Measurements from ENCODE around the gene PRDM16. TPM values are rescaled to one million over a fixed set of nuclear protein-coding genes. Genes with fewer than 3 reads are reported as not detected.

The PRDM16 gene
- total RNA-seq, 2 experiments from 2014 or later = not detected

GRCh38 chr1:3031401-3032221, 37.4 kb upstream of the PRDM16 start:
- Histone ChIP-seq H3K27ac (ENCODE audit: low read depth, low read length, poor library complexity, severe bottlenecking) (no peak overlapping the region), H3K36me3 (ENCODE audit: insufficient read depth, low read length) (no peaks in the 10 kb centered on the region), H3K4me3 (ENCODE audit: low read depth, low read length, poor library complexity, severe bottlenecking) (no peak overlapping the region), H2AFZ (ENCODE audit: low read length) (no peak overlapping the region), H4K20me1 (ENCODE audit: insufficient read depth, low read length) (no peaks in the 10 kb centered on the region; the same call in 1 of the 2 replicates), H3K9me2 (ENCODE audit: insufficient read depth, low read length) (no peaks in the 10 kb centered on the region), H3K79me2 (ENCODE audit: insufficient read depth, low read depth, low read length) (no peaks in the 10 kb centered on the region), H3K4me1 (ENCODE audit: insufficient read depth, low read length, poor library complexity, severe bottlenecking) (no peaks in the 10 kb centered on the region), H3K4me2 (ENCODE audit: low read length) (no peak overlapping the region), H3K9me3 (ENCODE audit: low read length) (no peaks in the 10 kb centered on the region)
- TF ChIP-seq EZH2phosphoT487 (IDR thresholded peaks at IDR 0.05; ENCODE audit: borderline replicate concordance, low read depth, low read length) = no peak
- TF ChIP-seq, protein P1, sequence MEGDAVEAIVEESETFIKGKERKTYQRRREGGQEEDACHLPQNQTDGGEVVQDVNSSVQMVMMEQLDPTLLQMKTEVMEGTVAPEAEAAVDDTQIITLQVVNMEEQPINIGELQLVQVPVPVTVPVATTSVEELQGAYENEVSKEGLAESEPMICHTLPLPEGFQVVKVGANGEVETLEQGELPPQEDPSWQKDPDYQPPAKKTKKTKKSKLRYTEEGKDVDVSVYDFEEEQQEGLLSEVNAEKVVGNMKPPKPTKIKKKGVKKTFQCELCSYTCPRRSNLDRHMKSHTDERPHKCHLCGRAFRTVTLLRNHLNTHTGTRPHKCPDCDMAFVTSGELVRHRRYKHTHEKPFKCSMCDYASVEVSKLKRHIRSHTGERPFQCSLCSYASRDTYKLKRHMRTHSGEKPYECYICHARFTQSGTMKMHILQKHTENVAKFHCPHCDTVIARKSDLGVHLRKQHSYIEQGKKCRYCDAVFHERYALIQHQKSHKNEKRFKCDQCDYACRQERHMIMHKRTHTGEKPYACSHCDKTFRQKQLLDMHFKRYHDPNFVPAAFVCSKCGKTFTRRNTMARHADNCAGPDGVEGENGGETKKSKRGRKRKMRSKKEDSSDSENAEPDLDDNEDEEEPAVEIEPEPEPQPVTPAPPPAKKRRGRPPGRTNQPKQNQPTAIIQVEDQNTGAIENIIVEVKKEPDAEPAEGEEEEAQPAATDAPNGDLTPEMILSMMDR (conservative IDR thresholded peaks at IDR 0.05; ENCODE audit: low read length) = no peak
- intact Hi-C loops (cut with micrococcal nuclease; ENCODE audit: unreplicated experiment) = no loop called here
- ChIA-PET POLR2A (no interaction called here), CTCF (ENCODE audit: unreplicated experiment) (no interaction called here)
- BruUV-seq (replicated peaks) = no TSS peak
- no peak for DNase-seq (ENCODE audit: low spot score)

GRCh38 chr1:3032371-3033039, 36.5 kb upstream of the PRDM16 start:
- no peaks in the 10 kb centered on the region for H3K36me3 ChIP-seq (ENCODE audit: insufficient read depth, low read length)
- no peaks in the 10 kb centered on the region; the same call in 1 of the 2 replicates for H4K20me1 ChIP-seq (ENCODE audit: insufficient read depth, low read length)
- CTCF ChIA-PET (ENCODE audit: unreplicated experiment) = no interaction called here
- intact Hi-C loops (cut with micrococcal nuclease; ENCODE audit: unreplicated experiment) = no loop called here
- H3K79me2 ChIP-seq (ENCODE audit: insufficient read depth, low read depth, low read length) = no peaks in the 10 kb centered on the region
- no peak overlapping the region for H3K4me2 ChIP-seq (ENCODE audit: low read length)
- H3K27ac ChIP-seq (ENCODE audit: low read depth, low read length, poor library complexity, severe bottlenecking) = no peak overlapping the region
- TF ChIP-seq EZH2phosphoT487 (IDR thresholded peaks at IDR 0.05; ENCODE audit: borderline replicate concordance, low read depth, low read length) = no peak
- TF ChIP-seq, protein P1 (conservative IDR thresholded peaks at IDR 0.05; ENCODE audit: low read length) = no peak
- no peak overlapping the region for H2AFZ ChIP-seq (ENCODE audit: low read length)
- H3K4me3 ChIP-seq (ENCODE audit: low read depth, low read length, poor library complexity, severe bottlenecking) = no peak overlapping the region
- no TSS peak for BruUV-seq (replicated peaks)
- DNase-seq (ENCODE audit: low spot score) = no peak
- no peaks in the 10 kb centered on the region for H3K4me1 ChIP-seq (ENCODE audit: insufficient read depth, low read length, poor library complexity, severe bottlenecking)
- no peaks in the 10 kb centered on the region for H3K9me3 ChIP-seq (ENCODE audit: low read length)
- no peaks in the 10 kb centered on the region for H3K9me2 ChIP-seq (ENCODE audit: insufficient read depth, low read length)
- POLR2A ChIA-PET = no interaction called here
